MM.1S (cell line): ENCODE data around the gene MPL.

Source experiments
- CTCF ChIP-seq: fragments of 300-600 bp; sonication (generic); IDR thresholded peaks from 2 replicates; pipeline ENCODE4 v1.5.1; 2016; ENCODE audit warnings: antibody characterized with exemption, low read length, mixed read lengths
- EZH2 ChIP-seq: fragments of 300-600 bp; sonication (generic); optimal IDR thresholded peaks from 2 replicates; pipeline ENCODE3; 2017; ENCODE audit warnings: low read depth, mild to moderate bottlenecking, antibody characterized with exemption, low read length, mixed read lengths

- TF ChIP-seq CTCF (no peak), EZH2 (no peak)
Observed at GRCh38 chr1:43351421-43352350, 14.1 kb downstream of the MPL start.
